Panc1 (cell line): Measurements from ENCODE around the gene SERPINE2.

Source experiments
- CTCF ChIP-seq: fragments of 450-650 bp; IDR thresholded peaks from 2 replicates; pipeline ENCODE4 v1.5.1; 2017; ENCODE audit warnings: mild to moderate bottlenecking
- POLR2AphosphoS5 ChIP-seq: IDR thresholded peaks from 2 replicates; pipeline ENCODE4 v1.6.1; 2012; ENCODE audit warnings: mild to moderate bottlenecking, low read depth, low read length, moderate library complexity
- REST ChIP-seq, 2 experiments: IDR thresholded peaks; 2 replicates each; pipeline ENCODE4 v1.6.1; 2011 to 2012; ENCODE audit warnings: low read depth in 2 of 2, control low read depth in 1 of 2, low read length in 1 of 2, mild to moderate bottlenecking in 1 of 2, moderate library complexity in 1 of 2; ENCODE audit not compliant: insufficient read depth in 1 of 2
- SIN3A ChIP-seq: IDR thresholded peaks from 2 replicates; pipeline ENCODE4 v1.6.1; 2012; ENCODE audit warnings: low read depth, mild to moderate bottlenecking, low read length, moderate library complexity, borderline replicate concordance; ENCODE audit not compliant: insufficient read depth

- TF ChIP-seq CTCF (no peak), POLR2AphosphoS5 (no peak), SIN3A (0 out of 2 replicates have a peak, but pooled peaks have one; percentile 33), REST (IDR thresholded peaks at IDR 0.05; ENCODE audit: insufficient read depth in 1 of 2, low read depth in 2 of 2, low read length in 1 of 2) (no peak)
Observed at GRCh38 chr2:223944166-223944702, 94.9 kb downstream of the SERPINE2 start.
